HepG2 (cell line): Measurements from ENCODE around the gene ETF1. TPM values are rescaled to one million over a fixed set of nuclear protein-coding genes. Genes with fewer than 3 reads are reported as not detected.

Experiments used
- ATAC-seq: fragments of 200-7000 bp; cut with Tn5 transposase; 3 replicates; pipeline ENCODE4 v1.9.1; 2020; ENCODE audit warnings: mild to moderate bottlenecking, moderate library complexity
- BruUV-seq: library from RNA; stranded (reverse); fragments of 400-500 nt; replicated peaks from 2 replicates; lab custom pipeline; 2021; lab: Mats Ljungman, UMichigan
- CTCF ChIA-PET: fragments of 300-600 bp; formaldehyde crosslinking; extraction: SDS; loops from one replicate; lab custom pipeline; 2021; ENCODE audit warnings: low total read pairs, inconsistent platforms, low intra/inter-chr PET ratio; lab: Yijun Ruan, JAX
- POLR2A ChIA-PET: fragments of 350-600 bp; sonication (Branson Sonifier 250); formaldehyde crosslinking; loops from one replicate; lab custom pipeline; 2020; ENCODE audit warnings: antibody characterized with exemption, inconsistent platforms; lab: Yijun Ruan, JAX
- DNase-seq: peaks from one replicate; pipeline ENCODE4 v3.0.0-alpha.2; 2015; ENCODE audit warnings: low spot score
- FAIRE-seq: peaks from 3 replicates; lab custom pipeline; 2011; peaks lifted over from hg19 to GRCh38; lab: Jason Lieb, UNC
- H2AFZ ChIP-seq: one replicate; pipeline ENCODE4 v1.6.1; 2011; ENCODE audit warnings: low read length, inconsistent platforms
- H3K27ac ChIP-seq: fragments of 300-600 bp; 3 replicates; pipeline ENCODE4 v1.8.0; 2011; ENCODE audit warnings: mixed run types, mild to moderate bottlenecking, mixed read lengths, low read length, inconsistent platforms; ENCODE audit not compliant: insufficient read depth; ENCODE audit errors: extremely low read length
- H3K27me3 ChIP-seq, 2 experiments: fragments of 200-600 bp in 1 of 2; 2 replicates in 1 of 2; 3 replicates in 1 of 2; pipeline versions ENCODE4 v1.6.0 to v1.8.0; 2011; ENCODE audit warnings: low read length in 2 of 2, mild to moderate bottlenecking in 2 of 2, moderate library complexity in 2 of 2, inconsistent platforms in 1 of 2; ENCODE audit not compliant: insufficient read depth in 2 of 2, control insufficient read depth in 1 of 2
- H3K36me3 ChIP-seq, 2 experiments: fragments of 200-600 bp in 1 of 2; replicated peaks in 1 of 2; 2 replicates in 1 of 2; 3 replicates in 1 of 2; pipeline versions ENCODE4 v1.5.1 to v1.8.0; 2011; ENCODE audit warnings: low read length in 2 of 2, inconsistent platforms in 1 of 2; ENCODE audit not compliant: insufficient read depth in 2 of 2, control insufficient read depth in 1 of 2
- H3K4me1 ChIP-seq: 2 replicates; pipeline ENCODE4 v1.5.1; 2012; ENCODE audit warnings: low read length, inconsistent platforms; ENCODE audit not compliant: insufficient read depth
- H3K4me2 ChIP-seq: 2 replicates; pipeline ENCODE4 v1.6.0; 2011; ENCODE audit warnings: low read depth, low read length, inconsistent platforms
- H3K4me3 ChIP-seq, 3 experiments: fragments of 200-600 bp in 1 of 3; sonication (generic), shearing (Covaris generic) in 1 of 3; replicated peaks in 1 of 3; 2 replicates each; pipeline ENCODE4 v1.5.1; 2011 to 2016; ENCODE audit warnings: low read length in 3 of 3, inconsistent platforms in 2 of 3, low read depth in 2 of 3, mild to moderate bottlenecking in 2 of 3, control low read depth in 1 of 3, mixed read lengths in 1 of 3; ENCODE audit not compliant: insufficient read depth in 1 of 3
- H3K79me2 ChIP-seq: one replicate; pipeline ENCODE4 v1.6.1; 2011; ENCODE audit warnings: low read length, inconsistent platforms; ENCODE audit not compliant: insufficient read depth
- H3K9ac ChIP-seq: 2 replicates; pipeline ENCODE4 v1.6.0; 2011; ENCODE audit warnings: mild to moderate bottlenecking, low read depth, low read length, inconsistent platforms; ENCODE audit not compliant: insufficient read depth
- H3K9me3 ChIP-seq: 2 replicates; pipeline ENCODE4 v1.5.1; 2012; ENCODE audit warnings: mild to moderate bottlenecking, low read length
- H4K20me1 ChIP-seq: 2 replicates; pipeline ENCODE4 v1.6.0; 2011; ENCODE audit warnings: inconsistent platforms, mild to moderate bottlenecking, low read length, moderate library complexity; ENCODE audit not compliant: insufficient read depth
- ATRX ChIP-seq: sonication (generic); formaldehyde crosslinking; IDR thresholded peaks from 2 replicates; pipeline ENCODE4 v1.4.0; 2020; ENCODE audit warnings: missing genetic modification reagents, borderline replicate concordance
- RAD51 ChIP-seq: fragments of 450-650 bp; IDR thresholded peaks from 2 replicates; pipeline ENCODE4 v1.6.1; 2016; ENCODE audit warnings: borderline replicate concordance
- ZMAT3 ChIP-seq: sonication (generic); formaldehyde crosslinking; conservative IDR thresholded peaks from 2 replicates; pipeline ENCODE4 v1.7.0; 2021; ENCODE audit warnings: missing genetic modification reagents
- ZNF296 ChIP-seq: sonication (generic); formaldehyde crosslinking; conservative IDR thresholded peaks from 2 replicates; pipeline ENCODE4 v1.5.0; 2020; ENCODE audit warnings: mild to moderate bottlenecking, missing genetic modification reagents
- ZNF354B ChIP-seq: sonication (generic); formaldehyde crosslinking; IDR thresholded peaks from 2 replicates; pipeline ENCODE4 v1.8.0; 2022; ENCODE audit warnings: mild to moderate bottlenecking, missing genetic modification reagents
- ZNF619 ChIP-seq: sonication (generic); formaldehyde crosslinking; IDR thresholded peaks from 2 replicates; pipeline ENCODE4 v1.4.0; 2020; ENCODE audit warnings: mild to moderate bottlenecking, missing genetic modification reagents
- ZNF639 ChIP-seq: conservative IDR thresholded peaks from 2 replicates; pipeline ENCODE4 v1.6.1; 2018; ENCODE audit warnings: missing genetic modification reagents
- ZNF703 ChIP-seq: sonication (generic); formaldehyde crosslinking; IDR thresholded peaks from 2 replicates; pipeline ENCODE4 v1.5.1; 2020; ENCODE audit warnings: missing genetic modification reagents, mild to moderate bottlenecking, moderate library complexity, borderline replicate concordance
- ZNF766 ChIP-seq: sonication (generic); formaldehyde crosslinking; IDR thresholded peaks from 2 replicates; pipeline ENCODE4 v1.5.0; 2020; ENCODE audit warnings: missing genetic modification reagents, borderline replicate concordance
- WGBS: methylation state at CpG from one replicate; pipeline ENCODE4 v1.1.6; 2017; ENCODE audit warnings: low lambda C conversion rate; 5-methylcytosine and 5-hydroxymethylcytosine counted together
- in situ Hi-C: cut with HindIII; loops from 2 replicates; pipeline ENCODE4 v1.10.0; 2017; ENCODE audit warnings: low pct_unique_long_range_greater_than_20kb; ENCODE audit not compliant: extremely low pct_ligation_motif_present
- intact Hi-C: fragments of 100-400 bp; cut with micrococcal nuclease; formaldehyde crosslinking; loops from one replicate; pipeline ENCODE4 v1.10.0; 2022; ENCODE audit not compliant: unreplicated experiment
- polyA plus RNA-seq, 8 experiments: library from polyadenylated mRNA; depleted of rRNA in 3 of 8; stranded (reverse) in 7 of 8; unstranded in 1 of 8; fragments of >200 nt; fragmentation: Illumina TruSeq in 4 of 8; extraction: Trizol in 4 of 8; gene quantifications; 2 replicates each; pipeline versions ENCODE4 v1.2.1 to v1.2.3, GENCODE V29; 2011 to 2016; ENCODE audit warnings: low read depth in 4 of 8, missing spikeins in 1 of 8, mixed read lengths in 1 of 8; ENCODE audit not compliant: insufficient read depth in 1 of 8
- total RNA-seq, 5 experiments: library from RNA; depleted of rRNA; stranded (reverse); fragments of >200 nt; fragmentation: Illumina TruSeq; extraction: Trizol; gene quantifications; 2 replicates each; pipeline ENCODE4 v1.2.3, GENCODE V29; 2016; ENCODE audit warnings: low read depth in 1 of 5
- TF ChIP-seq, protein P1 (sequence below): sonication (generic); formaldehyde crosslinking; IDR thresholded peaks from 2 replicates; pipeline ENCODE4 v1.4.0; 2020; ENCODE audit warnings: missing genetic modification reagents, borderline replicate concordance
- TF ChIP-seq, protein P2 (sequence below): sonication (generic); formaldehyde crosslinking; IDR thresholded peaks from 2 replicates; pipeline ENCODE4 v1.4.0; 2020; ENCODE audit warnings: mild to moderate bottlenecking, missing genetic modification reagents
- TF ChIP-seq, protein P3 (sequence below): sonication (generic); formaldehyde crosslinking; IDR thresholded peaks from 2 replicates; pipeline ENCODE4 v1.4.0; 2020; ENCODE audit warnings: mild to moderate bottlenecking, missing genetic modification reagents

ETF1 gene
- total and polyA plus RNA-seq, 2 of the 13 experiments (the other 11 are each of a cell fraction or from before 2014, with no cell fraction given), result 52.1 to 184 TPM

DNA sequence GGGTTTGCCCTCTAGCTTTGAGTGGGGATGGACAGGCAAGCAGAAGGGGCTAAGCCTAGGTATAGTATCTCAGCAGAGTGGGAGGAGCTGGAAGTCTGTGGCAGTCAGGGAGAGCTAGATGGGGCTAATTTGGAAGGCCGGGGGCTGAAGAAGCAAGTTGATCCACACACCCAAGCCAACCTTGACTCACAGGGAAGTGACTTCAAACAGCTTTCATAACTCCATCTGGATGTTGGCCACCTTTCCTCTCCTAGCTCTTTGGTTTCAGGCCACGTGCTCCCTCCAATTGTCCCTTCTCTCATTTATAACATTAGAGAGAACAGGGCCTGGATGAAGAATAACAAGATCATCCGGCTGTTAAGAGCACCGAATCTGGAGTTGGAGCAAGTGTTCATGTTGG lies 40.9 kb downstream of the ETF1 start (continued):
- no peak for TF ChIP-seq ZNF619

- BruUV-seq, result no TSS peak
- Histone ChIP-seq H3K9me3 (no peaks in the 10 kb centered on the region), H3K4me2 (no peak overlapping the region), H3K4me3 (no peak overlapping the region), H3K36me3 (no peaks in the 10 kb centered on the region; a peak in 1 of 5 replicates), H3K79me2 (no peaks in the 10 kb centered on the region), H3K27ac (no peak overlapping the region), H4K20me1 (no peaks in the 10 kb centered on the region), H3K4me1 (peaks cover 22% of the 10 kb centered on the region), H3K27me3 (no peaks in the 10 kb centered on the region), H2AFZ (no peak overlapping the region), H3K9ac (no peak overlapping the region)
- FAIRE-seq (no peak), DNase-seq (no peak), ATAC-seq (no peak)
- CTCF ChIA-PET, result no interaction called here
- WGBS, result 85% methylated on average over 4 of the region's 4 CpGs
- intact Hi-C loops (no loop called here), in situ Hi-C loops (no loop called here)
- POLR2A ChIA-PET, result interaction anchor here (0.6 kb wide), 1 partner anchor 13 kb away, joined by 5 read pairs; no protein-coding TSS in a partner anchor
- TF ChIP-seq RAD51 (no peak), ZNF766 (no peak), ZNF354B (CRISPR knock-in tag) (no peak), ZMAT3 (CRISPR knock-in tag) (no peak), ZNF703 (CRISPR knock-in tag) (no peak), ZNF296 (CRISPR knock-in tag) (no peak), ATRX (CRISPR knock-in tag) (no peak), ZNF639 (CRISPR knock-in tag) (no peak)
- TF ChIP-seq, protein P1, sequence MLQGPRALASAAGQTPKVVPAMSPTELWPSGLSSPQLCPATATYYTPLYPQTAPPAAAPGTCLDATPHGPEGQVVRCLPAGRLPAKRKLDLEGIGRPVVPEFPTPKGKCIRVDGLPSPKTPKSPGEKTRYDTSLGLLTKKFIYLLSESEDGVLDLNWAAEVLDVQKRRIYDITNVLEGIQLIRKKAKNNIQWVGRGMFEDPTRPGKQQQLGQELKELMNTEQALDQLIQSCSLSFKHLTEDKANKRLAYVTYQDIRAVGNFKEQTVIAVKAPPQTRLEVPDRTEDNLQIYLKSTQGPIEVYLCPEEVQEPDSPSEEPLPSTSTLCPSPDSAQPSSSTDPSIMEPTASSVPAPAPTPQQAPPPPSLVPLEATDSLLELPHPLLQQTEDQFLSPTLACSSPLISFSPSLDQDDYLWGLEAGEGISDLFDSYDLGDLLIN (CRISPR knock-in tag), result no peak
- TF ChIP-seq, protein P2, sequence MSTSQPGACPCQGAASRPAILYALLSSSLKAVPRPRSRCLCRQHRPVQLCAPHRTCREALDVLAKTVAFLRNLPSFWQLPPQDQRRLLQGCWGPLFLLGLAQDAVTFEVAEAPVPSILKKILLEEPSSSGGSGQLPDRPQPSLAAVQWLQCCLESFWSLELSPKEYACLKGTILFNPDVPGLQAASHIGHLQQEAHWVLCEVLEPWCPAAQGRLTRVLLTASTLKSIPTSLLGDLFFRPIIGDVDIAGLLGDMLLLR, result no peak
- TF ChIP-seq, protein P3, sequence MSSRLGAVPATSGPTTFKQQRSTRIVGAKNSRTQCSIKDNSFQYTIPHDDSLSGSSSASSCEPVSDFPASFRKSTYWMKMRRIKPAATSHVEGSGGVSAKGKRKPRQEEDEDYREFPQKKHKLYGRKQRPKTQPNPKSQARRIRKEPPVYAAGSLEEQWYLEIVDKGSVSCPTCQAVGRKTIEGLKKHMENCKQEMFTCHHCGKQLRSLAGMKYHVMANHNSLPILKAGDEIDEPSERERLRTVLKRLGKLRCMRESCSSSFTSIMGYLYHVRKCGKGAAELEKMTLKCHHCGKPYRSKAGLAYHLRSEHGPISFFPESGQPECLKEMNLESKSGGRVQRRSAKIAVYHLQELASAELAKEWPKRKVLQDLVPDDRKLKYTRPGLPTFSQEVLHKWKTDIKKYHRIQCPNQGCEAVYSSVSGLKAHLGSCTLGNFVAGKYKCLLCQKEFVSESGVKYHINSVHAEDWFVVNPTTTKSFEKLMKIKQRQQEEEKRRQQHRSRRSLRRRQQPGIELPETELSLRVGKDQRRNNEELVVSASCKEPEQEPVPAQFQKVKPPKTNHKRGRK (CRISPR knock-in tag), result no peak
Observed at GRCh38 chr5:138498376-138498775, 44.7 kb downstream of the ETF1 start.
